Glutamatergic neuron (in vitro differentiated cells): ENCODE results near the gene SNRNP35. TPM values are rescaled to one million over a fixed set of nuclear protein-coding genes. Genes with fewer than 3 reads are reported as not detected.
"Not testable (repeated sequence)": the region's sequence is repeated elsewhere in the genome, so short reads cannot be mapped to it uniquely, and the experiment has no call there.

Experiments
- DNase-seq: peaks from one replicate; pipeline ENCODE4 v3.0.0; 2022
- H3K27ac Mint-ChIP-seq: one replicate; pipeline ENCODE4 v1.8.0; 2020; ENCODE audit warnings: mild to moderate bottlenecking, mixed read lengths, inconsistent platforms; ENCODE audit not compliant: unreplicated experiment
- H3K27me3 Mint-ChIP-seq: one replicate; pipeline ENCODE4 v1.8.0; 2020; ENCODE audit warnings: mild to moderate bottlenecking, moderate library complexity, mixed read lengths, inconsistent platforms; ENCODE audit not compliant: unreplicated experiment
- H3K36me3 Mint-ChIP-seq: one replicate; pipeline ENCODE4 v1.8.0; 2020; ENCODE audit warnings: mild to moderate bottlenecking, mixed read lengths, inconsistent platforms; ENCODE audit not compliant: unreplicated experiment
- H3K4me1 Mint-ChIP-seq: one replicate; pipeline ENCODE4 v1.8.0; 2020; ENCODE audit warnings: mild to moderate bottlenecking, low read depth, mixed read lengths, inconsistent platforms; ENCODE audit not compliant: unreplicated experiment
- H3K4me3 Mint-ChIP-seq: one replicate; pipeline ENCODE4 v1.8.0; 2020; ENCODE audit warnings: mild to moderate bottlenecking, mixed read lengths, inconsistent platforms; ENCODE audit not compliant: unreplicated experiment
- H3K9me3 Mint-ChIP-seq: one replicate; pipeline ENCODE4 v1.8.0; 2020; ENCODE audit warnings: mild to moderate bottlenecking, moderate library complexity, mixed read lengths, inconsistent platforms; ENCODE audit not compliant: unreplicated experiment
- CTCF ChIP-seq: fragments of 200-600 bp; sonication (generic); IDR thresholded peaks from one replicate; pipeline ENCODE4 v1.5.0; 2021; ENCODE audit not compliant: partially characterized antibody, unreplicated experiment
- total RNA-seq: library from RNA; stranded (reverse); fragmentation: NEBNext Ultra II Directional; extraction: Animal tissue kit (Norgen Biotek cat#: 25700); gene quantifications from one replicate; pipeline ENCODE4 v1.2.1, GENCODE V29; 2021; ENCODE audit not compliant: unreplicated experiment

The SNRNP35 gene
- total RNA-seq, 1 donor from 2014 or later, result 33.1 TPM

DNA sequence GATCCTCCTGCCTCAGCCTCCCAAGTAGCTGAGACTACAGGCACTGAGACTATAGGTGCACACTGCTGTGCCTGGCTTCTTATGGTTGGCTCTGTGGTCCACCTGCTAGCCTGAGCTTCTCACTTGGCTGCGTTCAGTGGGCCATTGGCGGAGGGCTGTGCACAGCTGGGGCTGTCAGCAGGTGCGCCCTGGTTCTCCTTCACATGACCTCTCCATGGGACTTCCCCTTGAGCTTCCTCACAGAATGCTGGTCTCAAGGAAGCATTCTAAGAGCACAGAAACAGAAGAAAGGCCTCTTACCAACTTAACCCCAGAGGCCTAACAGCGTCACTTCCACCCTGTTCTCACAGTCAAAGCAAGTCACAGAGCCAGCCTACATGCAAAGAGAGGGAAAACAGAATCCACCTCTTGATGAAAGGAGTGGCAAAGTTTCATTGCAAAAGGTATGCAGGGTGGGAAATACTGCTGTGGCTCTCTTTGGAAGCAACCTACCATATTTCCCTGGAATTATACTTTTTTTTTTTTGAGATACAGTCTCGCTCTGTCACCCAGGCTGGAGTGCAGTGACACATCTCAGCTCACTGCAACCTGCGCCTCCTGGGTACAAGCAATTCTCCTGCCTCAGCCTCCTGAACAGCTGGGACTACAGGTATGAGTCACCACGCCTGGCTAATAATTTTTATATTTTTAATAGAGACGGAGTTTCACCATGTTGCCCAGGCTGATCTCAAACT is 30.7 kb upstream of the SNRNP35 start:
- Mint-ChIP-seq H3K27me3 (no peaks in the 10 kb centered on the region), H3K36me3 (no peaks in the 10 kb centered on the region), H3K27ac (no peak overlapping the region), H3K4me1 (no peaks in the 10 kb centered on the region), H3K4me3 (no peak overlapping the region), H3K9me3 (no peaks in the 10 kb centered on the region)
- TF ChIP-seq CTCF, result no peak
- DNase-seq, result no peak

DNA sequence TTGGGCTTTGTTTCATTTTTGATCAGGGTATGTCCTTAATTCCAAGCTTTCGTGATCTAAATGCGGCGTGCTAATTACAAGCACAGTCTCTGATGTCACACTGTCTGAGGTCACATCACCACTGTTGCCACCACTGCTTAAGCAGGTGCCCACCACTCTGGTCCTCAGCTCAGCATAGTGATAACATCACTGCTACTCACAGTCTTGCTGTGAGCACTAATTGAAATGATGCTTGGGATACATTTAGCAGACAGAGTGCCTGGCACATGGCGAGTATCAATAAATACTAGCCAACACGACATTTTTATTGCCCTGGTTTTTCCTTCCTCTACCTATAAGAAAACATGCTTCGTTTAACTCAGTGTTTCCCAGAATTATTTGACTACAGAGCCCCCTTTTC is 29.3 kb upstream of the SNRNP35 start:
- TF ChIP-seq CTCF, result no peak
- Mint-ChIP-seq H3K27ac (no peak overlapping the region), H3K4me3 (no peak overlapping the region), H3K36me3 (no peaks in the 10 kb centered on the region), H3K27me3 (no peaks in the 10 kb centered on the region), H3K9me3 (no peaks in the 10 kb centered on the region), H3K4me1 (no peaks in the 10 kb centered on the region)
- DNase-seq, result no peak

DNA sequence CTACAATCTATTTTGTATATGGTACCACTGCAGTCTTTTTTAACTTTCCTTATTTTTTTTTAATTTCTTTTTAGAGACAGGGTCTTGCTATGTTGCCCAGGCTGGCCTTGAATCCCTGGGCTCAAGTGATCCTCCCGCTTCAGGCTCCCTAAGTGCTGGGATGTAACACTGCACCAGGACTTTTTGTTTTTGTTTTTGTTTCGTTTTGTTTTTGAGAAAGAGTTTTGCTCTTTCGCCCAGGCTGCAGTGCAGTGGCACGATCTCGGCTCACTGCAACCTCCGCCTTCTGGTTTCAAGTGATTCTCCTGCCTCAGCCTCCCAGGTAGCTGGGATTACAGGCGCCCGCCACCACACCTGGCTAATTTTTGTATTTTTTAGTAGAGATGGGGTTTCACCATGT is 28.8 kb upstream of the SNRNP35 start:
- DNase-seq, H3K27ac Mint-ChIP-seq, H3K27me3 Mint-ChIP-seq, H3K9me3 Mint-ChIP-seq, H3K36me3 Mint-ChIP-seq, H3K4me1 Mint-ChIP-seq, H3K4me3 Mint-ChIP-seq: not testable (repeated sequence)

DNA sequence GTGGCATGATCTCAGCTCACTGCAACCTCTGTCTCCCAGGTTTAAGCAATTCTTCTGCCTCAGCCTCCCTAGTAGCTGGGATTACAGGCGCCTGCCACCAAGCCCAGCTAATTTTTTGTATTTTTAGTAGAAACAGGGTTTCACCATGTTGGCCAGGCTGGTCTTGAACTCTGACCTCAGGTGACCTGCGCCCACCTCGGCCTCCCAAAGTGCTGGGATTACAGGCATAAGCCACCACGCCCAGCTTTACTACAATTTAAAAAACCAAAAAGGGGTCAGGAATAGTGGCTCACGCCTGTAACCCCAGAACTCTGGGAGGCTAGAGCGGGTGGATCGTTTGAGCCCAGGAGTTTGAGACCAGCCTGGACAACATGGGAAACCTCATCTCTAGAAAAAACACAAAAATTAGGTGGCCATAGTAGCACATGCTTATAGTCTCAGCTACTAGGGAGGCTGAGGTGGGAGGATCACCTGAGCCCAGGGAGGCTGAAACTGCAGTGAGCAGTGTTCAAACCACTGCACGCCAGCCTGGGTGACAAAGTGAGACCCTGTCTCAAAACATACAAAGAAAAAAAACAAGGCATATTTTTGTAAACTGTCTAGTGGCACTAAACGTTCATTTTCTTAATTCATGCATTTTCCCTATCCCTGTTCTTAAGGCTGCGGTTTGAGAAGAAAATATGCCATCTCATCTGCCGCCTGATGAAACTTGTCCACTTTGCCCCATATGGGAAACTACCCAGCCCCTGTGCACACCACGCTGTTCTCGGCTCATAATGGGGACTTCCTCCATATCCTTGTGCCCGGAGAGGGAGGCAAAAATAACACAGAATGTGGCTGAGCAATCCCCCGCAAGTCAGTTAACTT is 25.8 kb upstream of the SNRNP35 start:
- peak overlapping the region; percentile 39 for H3K27ac Mint-ChIP-seq

GRCh38 chr12:123433615-123434014 is 24.3 kb upstream of the SNRNP35 start:
- H3K27ac Mint-ChIP-seq, result no peak overlapping the region
- no peak for DNase-seq
- peaks cover 2% of the 10 kb centered on the region for H3K9me3 Mint-ChIP-seq
- H3K4me1 Mint-ChIP-seq, result no peaks in the 10 kb centered on the region
- no peak overlapping the region for H3K4me3 Mint-ChIP-seq
- H3K36me3 Mint-ChIP-seq, result no peaks in the 10 kb centered on the region
- TF ChIP-seq CTCF, result no peak
- H3K27me3 Mint-ChIP-seq, result peaks cover 2% of the 10 kb centered on the region

More for the DNA sequence above, 25.8 kb upstream of the SNRNP35 start:
- H3K27me3 Mint-ChIP-seq, H3K36me3 Mint-ChIP-seq, H3K4me3 Mint-ChIP-seq, DNase-seq, H3K4me1 Mint-ChIP-seq, H3K9me3 Mint-ChIP-seq: not testable (repeated sequence)

DNA sequence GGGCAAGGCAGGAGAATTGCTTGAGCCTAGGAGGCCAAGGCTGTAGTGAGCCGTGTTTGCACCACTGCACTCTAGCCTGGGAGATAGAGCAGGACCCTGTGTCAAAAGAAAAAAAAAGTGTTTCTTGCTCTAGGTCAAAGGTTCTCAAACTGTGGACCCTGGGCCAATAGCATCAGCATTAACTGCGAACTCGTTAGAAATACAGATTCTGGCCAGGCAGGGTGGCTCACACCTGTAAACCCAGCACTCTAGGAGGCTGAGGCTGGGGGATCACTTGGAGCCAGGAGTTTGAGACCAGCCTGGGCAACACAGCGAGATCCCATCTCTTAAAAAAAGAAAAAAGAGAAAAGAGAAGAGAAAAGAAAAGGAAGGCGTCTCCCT is 22.3 kb upstream of the SNRNP35 start:
- TF ChIP-seq CTCF, result no peak
- H3K4me1 Mint-ChIP-seq, result no peaks in the 10 kb centered on the region
- no peaks in the 10 kb centered on the region for H3K36me3 Mint-ChIP-seq
- H3K9me3 Mint-ChIP-seq, result peaks cover 2% of the 10 kb centered on the region
- peak overlapping the region; percentile 80 for H3K4me3 Mint-ChIP-seq
- no peak for DNase-seq
- H3K27ac Mint-ChIP-seq, result no peak overlapping the region
- peaks cover 2% of the 10 kb centered on the region for H3K27me3 Mint-ChIP-seq
